Measurements from ENCODE around the gene PI4K2A.

- TF ChIP-seq CTCF (IDR thresholded peaks at IDR 0.05) (no peak), EZH2 (IDR thresholded peaks at IDR 0.05; ENCODE audit: borderline replicate concordance, insufficient read depth, low read depth, low read length, poor library complexity, severe bottlenecking) (no peak)
Observed at GRCh38 chr10:97611473-97611872, 29.0 kb upstream of the PI4K2A start.

Measured in B cell (primary cell).